Osteoblast (primary cell): ENCODE results near the gene RAB4A. TPM values are rescaled to one million over a fixed set of nuclear protein-coding genes. Genes with fewer than 3 reads are reported as not detected.

Source experiments
- DNase-seq: peaks from one replicate; pipeline ENCODE4 v3.0.0; 2011; ENCODE audit warnings: low spot score, mixed read lengths; ENCODE audit not compliant: insufficient read length; ENCODE audit errors: missing footprints
- H2AFZ ChIP-seq: 2 replicates; pipeline ENCODE4 v1.6.0; 2011; ENCODE audit warnings: mild to moderate bottlenecking, low read length
- H3K27ac ChIP-seq: 2 replicates; pipeline ENCODE4 v1.5.1; 2011; ENCODE audit warnings: mild to moderate bottlenecking, low read depth, low read length, moderate library complexity
- H3K27me3 ChIP-seq: 2 replicates; pipeline ENCODE4 v1.6.0; 2012; ENCODE audit warnings: mild to moderate bottlenecking, control low read depth, inconsistent platforms, low read length, moderate library complexity; ENCODE audit not compliant: insufficient read depth
- H3K36me3 ChIP-seq: 2 replicates; pipeline ENCODE4 v1.5.1; 2011; ENCODE audit warnings: mild to moderate bottlenecking, low read length, control low read depth, moderate library complexity; ENCODE audit not compliant: insufficient read depth
- H3K4me1 ChIP-seq: 2 replicates; pipeline ENCODE4 v1.5.1; 2011; ENCODE audit warnings: mild to moderate bottlenecking, low read length, control low read depth, moderate library complexity; ENCODE audit not compliant: insufficient read depth
- H3K4me2 ChIP-seq: 2 replicates; pipeline ENCODE4 v1.6.0; 2011; ENCODE audit warnings: mild to moderate bottlenecking, low read length; ENCODE audit not compliant: insufficient read depth
- H3K4me3 ChIP-seq: fragments of 200-600 bp; sonication (generic); 3 replicates; pipeline ENCODE4 v1.5.1; 2012; ENCODE audit warnings: mild to moderate bottlenecking, low read length, inconsistent platforms; ENCODE audit not compliant: insufficient read depth
- H3K79me2 ChIP-seq: 2 replicates; pipeline ENCODE4 v1.6.0; 2012; ENCODE audit warnings: mild to moderate bottlenecking, low read length, control low read depth, inconsistent platforms; ENCODE audit not compliant: insufficient read depth
- H3K9me3 ChIP-seq: 2 replicates; pipeline ENCODE4 v1.5.1; 2011; ENCODE audit warnings: low read depth, low read length, control low read depth
- H4K20me1 ChIP-seq: 2 replicates; pipeline ENCODE4 v1.6.0; 2012; ENCODE audit warnings: mild to moderate bottlenecking, low read length, control low read depth; ENCODE audit not compliant: insufficient read depth
- total RNA-seq: library from RNA; depleted of rRNA; stranded (reverse); fragments of >200 nt; gene quantifications from 2 replicates; pipeline ENCODE4 v1.2.3, GENCODE V29; 2012
- TF ChIP-seq, protein P1 (sequence below): IDR thresholded peaks from 2 replicates; pipeline ENCODE4 v1.5.1; 2011; ENCODE audit warnings: mild to moderate bottlenecking, low read depth, low read length, moderate library complexity; ENCODE audit errors: extremely low read depth

The RAB4A gene
- total RNA-seq, 1 donor, result 19.9 TPM

GRCh38 chr1:229264487-229264886 lies 6.4 kb upstream of the RAB4A start:
- H3K4me3 ChIP-seq, result no peak overlapping the region
- no peaks in the 10 kb centered on the region for H3K79me2 ChIP-seq
- DNase-seq, result no peak
- no peaks in the 10 kb centered on the region for H3K9me3 ChIP-seq
- H3K4me2 ChIP-seq, result no peak overlapping the region
- TF ChIP-seq, protein P1, sequence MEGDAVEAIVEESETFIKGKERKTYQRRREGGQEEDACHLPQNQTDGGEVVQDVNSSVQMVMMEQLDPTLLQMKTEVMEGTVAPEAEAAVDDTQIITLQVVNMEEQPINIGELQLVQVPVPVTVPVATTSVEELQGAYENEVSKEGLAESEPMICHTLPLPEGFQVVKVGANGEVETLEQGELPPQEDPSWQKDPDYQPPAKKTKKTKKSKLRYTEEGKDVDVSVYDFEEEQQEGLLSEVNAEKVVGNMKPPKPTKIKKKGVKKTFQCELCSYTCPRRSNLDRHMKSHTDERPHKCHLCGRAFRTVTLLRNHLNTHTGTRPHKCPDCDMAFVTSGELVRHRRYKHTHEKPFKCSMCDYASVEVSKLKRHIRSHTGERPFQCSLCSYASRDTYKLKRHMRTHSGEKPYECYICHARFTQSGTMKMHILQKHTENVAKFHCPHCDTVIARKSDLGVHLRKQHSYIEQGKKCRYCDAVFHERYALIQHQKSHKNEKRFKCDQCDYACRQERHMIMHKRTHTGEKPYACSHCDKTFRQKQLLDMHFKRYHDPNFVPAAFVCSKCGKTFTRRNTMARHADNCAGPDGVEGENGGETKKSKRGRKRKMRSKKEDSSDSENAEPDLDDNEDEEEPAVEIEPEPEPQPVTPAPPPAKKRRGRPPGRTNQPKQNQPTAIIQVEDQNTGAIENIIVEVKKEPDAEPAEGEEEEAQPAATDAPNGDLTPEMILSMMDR, result no peak
- H3K27me3 ChIP-seq, result no peaks in the 10 kb centered on the region
- no peaks in the 10 kb centered on the region for H3K36me3 ChIP-seq
- no peaks in the 10 kb centered on the region for H4K20me1 ChIP-seq
- no peaks in the 10 kb centered on the region for H3K4me1 ChIP-seq
- H3K27ac ChIP-seq, result no peak overlapping the region
- no peak overlapping the region for H2AFZ ChIP-seq

GRCh38 chr1:229266274-229266673 lies 4.6 kb upstream of the RAB4A start:
- Histone ChIP-seq H3K4me1 (no peaks in the 10 kb centered on the region), H2AFZ (no peak overlapping the region), H3K9me3 (no peaks in the 10 kb centered on the region), H3K27ac (no peak overlapping the region), H3K79me2 (no peaks in the 10 kb centered on the region), H3K27me3 (no peaks in the 10 kb centered on the region), H3K4me2 (no peak overlapping the region), H3K4me3 (no peak overlapping the region), H4K20me1 (no peaks in the 10 kb centered on the region), H3K36me3 (no peaks in the 10 kb centered on the region)
- TF ChIP-seq, protein P1, result no peak
- DNase-seq, result no peak

DNA sequence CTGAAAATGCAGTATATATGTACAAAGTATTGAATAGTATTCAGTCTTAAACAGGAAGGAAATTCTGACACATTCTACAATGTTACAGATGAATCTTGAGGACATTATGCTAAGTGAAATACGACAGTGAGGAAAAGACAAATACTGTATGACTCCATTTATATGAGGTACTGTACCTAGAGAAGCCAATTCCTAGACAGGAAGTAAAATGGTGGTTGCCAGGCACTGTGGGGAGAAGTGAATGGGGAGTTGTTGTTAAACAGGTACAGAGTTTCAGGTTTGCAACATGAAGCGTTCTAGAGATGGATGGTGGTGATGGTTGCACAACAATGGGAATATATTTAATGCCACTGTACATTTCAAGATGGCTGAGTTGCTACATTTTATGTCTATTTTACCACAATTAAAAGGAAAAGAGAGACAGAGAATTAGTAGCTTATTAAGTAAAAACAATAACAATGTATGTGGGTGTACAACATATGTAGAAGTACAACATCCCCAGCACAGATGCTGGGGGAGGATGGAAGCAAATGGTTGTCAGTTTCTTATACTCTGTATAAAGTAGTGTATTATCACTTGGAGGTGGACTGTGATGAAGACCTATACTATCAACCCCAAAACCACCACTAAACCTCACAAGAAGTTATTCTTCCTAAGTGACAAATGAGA lies 3.9 kb upstream of the RAB4A start:
- Histone ChIP-seq H3K9me3 (no peaks in the 10 kb centered on the region), H3K4me1 (peaks cover 5% of the 10 kb centered on the region), H3K36me3 (no peaks in the 10 kb centered on the region), H3K4me3 (no peak overlapping the region), H4K20me1 (peaks cover 3% of the 10 kb centered on the region), H3K79me2 (peaks cover 4% of the 10 kb centered on the region), H3K27me3 (no peaks in the 10 kb centered on the region), H3K4me2 (no peak overlapping the region), H2AFZ (no peak overlapping the region), H3K27ac (no peak overlapping the region)
- TF ChIP-seq, protein P1, result no peak
- no peak for DNase-seq

DNA sequence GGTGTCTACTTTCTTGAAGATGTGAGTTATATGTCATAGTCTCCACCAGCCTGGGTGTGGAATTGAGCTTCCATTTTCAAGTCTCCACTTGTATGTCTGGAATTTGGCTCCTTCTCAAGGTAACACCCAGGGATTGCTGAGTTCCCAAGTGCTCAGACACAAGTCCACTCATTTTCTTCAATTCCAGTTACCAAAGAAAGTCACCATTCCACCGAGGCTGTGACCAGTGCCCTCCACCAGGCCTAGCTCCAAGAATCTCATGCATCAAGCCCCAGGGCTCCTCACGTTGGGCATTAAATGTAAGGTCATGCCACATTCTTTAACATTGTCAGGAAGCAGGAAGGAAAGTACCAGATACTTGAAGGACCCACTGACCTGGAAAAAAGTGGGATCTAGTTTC lies 2.4 kb upstream of the RAB4A start:
- Histone ChIP-seq H3K4me3 (no peak overlapping the region), H3K36me3 (no peaks in the 10 kb centered on the region), H4K20me1 (peaks cover 17% of the 10 kb centered on the region), H3K9me3 (no peaks in the 10 kb centered on the region), H3K79me2 (peaks cover 20% of the 10 kb centered on the region), H3K27ac (no peak overlapping the region), H2AFZ (no peak overlapping the region), H3K4me2 (no peak overlapping the region), H3K4me1 (peaks cover 19% of the 10 kb centered on the region), H3K27me3 (no peaks in the 10 kb centered on the region)
- TF ChIP-seq, protein P1, result no peak
- DNase-seq, result no peak
